SK-N-SH (cell line): Measurements from ENCODE around the gene PTCH2. TPM values are rescaled to one million over a fixed set of nuclear protein-coding genes. Genes with fewer than 3 reads are reported as not detected.
"Not testable (repeated sequence)": the region's sequence is repeated elsewhere in the genome, so short reads cannot be mapped to it uniquely, and the experiment has no call there.

Source experiments
- CTCF ChIA-PET: fragments of 300-600, 350-600 bp; formaldehyde crosslinking; extraction: SDS; loops from one replicate; lab custom pipeline; 2021; lab: Yijun Ruan, JAX
- POLR2A ChIA-PET: fragments of 350-600 bp; sonication (Branson Sonifier 250); formaldehyde crosslinking; extraction: SDS; loops from one replicate; lab custom pipeline; 2020; ENCODE audit warnings: antibody characterized with exemption, inconsistent platforms; lab: Yijun Ruan, JAX
- DNase-seq: peaks from one replicate; pipeline ENCODE4 v3.0.0; 2012
- H2AFZ ChIP-seq: fragments of 200-600 bp; sonication (generic); 2 replicates; pipeline ENCODE4 v1.8.1; 2016; ENCODE audit warnings: antibody characterized with exemption, mild to moderate bottlenecking, low read depth
- H3F3A ChIP-seq: fragments of 200-600 bp; sonication (generic); replicated peaks from 2 replicates; pipeline ENCODE3; 2016; ENCODE audit warnings: antibody characterized with exemption, mild to moderate bottlenecking; ENCODE audit not compliant: insufficient read depth
- H3K27ac ChIP-seq, 2 experiments: fragments of 200-500 bp in 1 of 2; fragments of 200-600 bp in 1 of 2; sonication (Bioruptor generic) in 1 of 2; sonication (generic), shearing (Covaris generic) in 1 of 2; 2 replicates each; pipeline versions ENCODE4 v1.5.1 to v1.6.1; 2014 to 2016; ENCODE audit warnings: low read depth in 2 of 2, inconsistent platforms in 1 of 2, low read length in 1 of 2, mild to moderate bottlenecking in 1 of 2, mixed read lengths in 1 of 2
- H3K27me3 ChIP-seq: fragments of 200-600 bp; sonication (generic), shearing (Covaris generic); 2 replicates; pipeline ENCODE4 v1.6.1; 2016; ENCODE audit warnings: mixed run types; ENCODE audit not compliant: insufficient read depth
- H3K36me3 ChIP-seq, 2 experiments: fragments of 200-500 bp in 1 of 2; fragments of 200-600 bp in 1 of 2; sonication (Bioruptor generic) in 1 of 2; sonication (generic) in 1 of 2; replicated peaks in 1 of 2; 2 replicates each; pipeline versions ENCODE3 to v1.5.1; 2014 to 2016; ENCODE audit warnings: low read length in 1 of 2, mild to moderate bottlenecking in 1 of 2; ENCODE audit not compliant: insufficient read depth in 2 of 2, control insufficient read depth in 1 of 2
- H3K4me1 ChIP-seq, 2 experiments: fragments of 200-500 bp in 1 of 2; fragments of 200-600 bp in 1 of 2; sonication (Bioruptor generic) in 1 of 2; sonication (generic), shearing (Covaris generic) in 1 of 2; 2 replicates each; pipeline versions ENCODE4 v1.5.1 to v1.6.1; 2014 to 2016; ENCODE audit warnings: low read depth in 1 of 2, low read length in 1 of 2, mixed run types in 1 of 2; ENCODE audit not compliant: insufficient read depth in 2 of 2, control insufficient read depth in 1 of 2
- H3K4me2 ChIP-seq: fragments of 200-600 bp; sonication (generic), shearing (Covaris generic); 2 replicates; pipeline ENCODE4 v1.6.1; 2017; ENCODE audit warnings: mixed run types
- H3K4me3 ChIP-seq, 2 experiments: fragments of 200-500 bp in 1 of 2; fragments of 200-600 bp in 1 of 2; sonication (Bioruptor generic) in 1 of 2; sonication (generic), shearing (Covaris generic) in 1 of 2; 2 replicates each; pipeline versions ENCODE4 v1.5.1 to v1.8.1; 2014 to 2016; ENCODE audit warnings: low read depth in 2 of 2, inconsistent platforms in 1 of 2, low read length in 1 of 2, mild to moderate bottlenecking in 1 of 2, mixed read lengths in 1 of 2, moderate library complexity in 1 of 2
- H3K79me2 ChIP-seq: fragments of 200-600 bp; sonication (generic); 2 replicates; pipeline ENCODE4 v1.8.1; 2017; ENCODE audit warnings: mild to moderate bottlenecking; ENCODE audit not compliant: insufficient read depth
- H3K9ac ChIP-seq: fragments of 200-600 bp; sonication (generic); 2 replicates; pipeline ENCODE4 v1.6.1; 2017; ENCODE audit warnings: mixed run types
- H3K9me2 ChIP-seq: fragments of 200-600 bp; sonication (generic); 2 replicates; pipeline ENCODE4 v1.6.1; 2017; ENCODE audit warnings: mixed run types
- H3K9me3 ChIP-seq: fragments of 200-600 bp; sonication (generic); 2 replicates; pipeline ENCODE4 v1.6.1; 2017; ENCODE audit warnings: mixed run types, mild to moderate bottlenecking, moderate library complexity
- H4K20me1 ChIP-seq: fragments of 200-600 bp; sonication (generic); 2 replicates; pipeline ENCODE4 v1.6.1; 2017; ENCODE audit warnings: mild to moderate bottlenecking, mixed run types; ENCODE audit not compliant: insufficient read depth
- CHD2 ChIP-seq: fragments of 150-350 bp; IDR thresholded peaks from 2 replicates; pipeline ENCODE4 v1.6.1; 2018; ENCODE audit warnings: low read length; ENCODE audit not compliant: partially characterized antibody
- EP300 ChIP-seq, 2 experiments: IDR thresholded peaks; 2 replicates each; pipeline versions ENCODE4 v1.4.0 to v1.6.1; 2012; ENCODE audit warnings: borderline replicate concordance in 1 of 2, low read depth in 1 of 2, low read length in 1 of 2
- GABPA ChIP-seq: IDR thresholded peaks from 2 replicates; pipeline ENCODE4 v1.4.0; 2012; ENCODE audit warnings: low read depth, mild to moderate bottlenecking
- MAX ChIP-seq: IDR thresholded peaks from 2 replicates; pipeline ENCODE4 v1.4.0; 2012; ENCODE audit warnings: low read depth
- MEF2A ChIP-seq: IDR thresholded peaks from 2 replicates; pipeline ENCODE4 v1.4.0; 2012; ENCODE audit warnings: low read depth, borderline replicate concordance
- MXI1 ChIP-seq: IDR thresholded peaks from 2 replicates; pipeline ENCODE4 v1.6.1; 2012; ENCODE audit warnings: mild to moderate bottlenecking, low read depth, low read length, improper control_type of control experiment
- NFIC ChIP-seq: IDR thresholded peaks from 2 replicates; pipeline ENCODE4 v1.4.0; 2012; ENCODE audit warnings: borderline replicate concordance
- NRF1 ChIP-seq: IDR thresholded peaks from 2 replicates; pipeline ENCODE4 v1.6.1; 2012; ENCODE audit warnings: low read depth, mild to moderate bottlenecking, low read length
- PBX3 ChIP-seq: IDR thresholded peaks from 2 replicates; pipeline ENCODE4; 2012
- POLR2AphosphoS5 ChIP-seq: IDR thresholded peaks from 2 replicates; pipeline ENCODE4 v1.6.1; 2012; ENCODE audit warnings: low read depth, low read length
- RAD21 ChIP-seq: IDR thresholded peaks from 2 replicates; pipeline ENCODE4 v1.6.1; 2012; ENCODE audit warnings: mild to moderate bottlenecking, low read length
- REST ChIP-seq: IDR thresholded peaks from 2 replicates; pipeline ENCODE4 v1.6.1; 2012; ENCODE audit warnings: mild to moderate bottlenecking, low read depth, low read length, moderate library complexity
- RFX5 ChIP-seq: IDR thresholded peaks from 2 replicates; pipeline ENCODE4 v1.6.1; 2012; ENCODE audit warnings: mild to moderate bottlenecking, improper control_type of control experiment, low read length
- RXRA ChIP-seq: IDR thresholded peaks from 2 replicates; pipeline ENCODE4 v1.4.0; 2012; ENCODE audit warnings: low read depth, mild to moderate bottlenecking, borderline replicate concordance
- TAF1 ChIP-seq: IDR thresholded peaks from 2 replicates; pipeline ENCODE4 v1.6.1; 2012; ENCODE audit warnings: low read depth, mild to moderate bottlenecking, low read length, moderate library complexity, borderline replicate concordance
- TCF12 ChIP-seq: IDR thresholded peaks from 2 replicates; pipeline ENCODE4 v1.4.0; 2012
- TEAD4 ChIP-seq: IDR thresholded peaks from 2 replicates; pipeline ENCODE4 v1.4.0; 2012; ENCODE audit warnings: mild to moderate bottlenecking, borderline replicate concordance; ENCODE audit not compliant: insufficient read depth
- YY1 ChIP-seq: IDR thresholded peaks from 2 replicates; pipeline ENCODE4 v1.4.0; 2012; ENCODE audit warnings: low read depth, mild to moderate bottlenecking
- WGBS: methylation state at CpG from one replicate; pipeline ENCODE4 v1.1.6; 2017; ENCODE audit warnings: low lambda C conversion rate; 5-methylcytosine and 5-hydroxymethylcytosine counted together
- polyA plus RNA-seq, 3 experiments: library from polyadenylated mRNA; depleted of rRNA; stranded (reverse); fragments of >200 nt; gene quantifications; 2 replicates each; pipeline ENCODE4 v1.2.3, GENCODE V29; 2012
- TF ChIP-seq, protein P1 (sequence below): IDR thresholded peaks from 2 replicates; pipeline ENCODE4 v1.4.0; 2012; ENCODE audit warnings: low read depth, borderline replicate concordance

The PTCH2 gene
- polyA plus RNA-seq, 1 of the 3 experiments (the other 2 are of a cell fraction): 1.2 TPM

GRCh38 chr1:44815926-44816325 is 27.1 kb downstream of the PTCH2 start:
- ChIA-PET CTCF (interaction anchor here (1.5 kb wide), 2 partner anchors 16 to 85 kb away, joined by 5 read pairs; partner anchors contain the start of genes PLK3 and RNU5D-1), POLR2A (interaction anchor here (0.5 kb wide), 1 partner anchor 71 kb away, joined by 3 read pairs; no protein-coding TSS in a partner anchor)
- H3K27ac ChIP-seq: peak overlapping the region in 1 of 2 experiments; percentile 60; a peak in 1 of 4 replicates
- H3K9me3 ChIP-seq, H3K9me2 ChIP-seq, H3K9ac ChIP-seq, DNase-seq, H3K27me3 ChIP-seq, H3K4me2 ChIP-seq, H4K20me1 ChIP-seq, H2AFZ ChIP-seq, H3K4me3 ChIP-seq: not testable (repeated sequence)
- H3F3A ChIP-seq: peaks cover 63% of the 10 kb centered on the region
- peaks cover 21 to 38% of the 10 kb centered on the region in 2 experiments; a peak in 3 of 4 replicates for H3K4me1 ChIP-seq
- 98% methylated on average over 9 of the region's 9 CpGs for WGBS
- peaks cover 8 to 27% of the 10 kb centered on the region in 2 experiments for H3K36me3 ChIP-seq
- H3K79me2 ChIP-seq: peaks cover 13% of the 10 kb centered on the region; the same call in 1 of the 2 replicates

GRCh38 chr1:44812822-44813543 is 30.1 kb downstream of the PTCH2 start:
- Histone ChIP-seq H3K79me2 (peaks cover 38% of the 10 kb centered on the region), H3K9me3 (no peaks in the 10 kb centered on the region), H3K4me2 (peak overlapping the region; percentile 51; the same call in 1 of the 2 replicates)
- WGBS: 93% methylated on average over 37 of the region's 48 CpGs
- CTCF ChIA-PET: interaction anchor here (0.9 to 1.9 kb wide), 4 partner anchors 13 to 487 kb away, joined by 3 to 7 read pairs (median 5); partner anchors contain the start of genes PLK3 and RNU5D-1
- TF ChIP-seq TAF1: no peak
- no peak for TF ChIP-seq RFX5
- TF ChIP-seq MEF2A: no peak
- TF ChIP-seq TCF12: no peak
- no peak for TF ChIP-seq EP300 (IDR thresholded peaks at IDR 0.05; ENCODE audit: borderline replicate concordance in 1 of 2, low read depth in 1 of 2, low read length in 1 of 2)
- no peak for TF ChIP-seq PBX3
- TF ChIP-seq NFIC: no peak
- TF ChIP-seq CHD2: no peak
- TF ChIP-seq, protein P1, sequence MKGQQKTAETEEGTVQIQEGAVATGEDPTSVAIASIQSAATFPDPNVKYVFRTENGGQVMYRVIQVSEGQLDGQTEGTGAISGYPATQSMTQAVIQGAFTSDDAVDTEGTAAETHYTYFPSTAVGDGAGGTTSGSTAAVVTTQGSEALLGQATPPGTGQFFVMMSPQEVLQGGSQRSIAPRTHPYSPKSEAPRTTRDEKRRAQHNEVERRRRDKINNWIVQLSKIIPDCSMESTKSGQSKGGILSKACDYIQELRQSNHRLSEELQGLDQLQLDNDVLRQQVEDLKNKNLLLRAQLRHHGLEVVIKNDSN: no peak
- TF ChIP-seq MAX: no peak
- TF ChIP-seq TEAD4: no peak
- no peak for TF ChIP-seq GABPA
- TF ChIP-seq REST: no peak
- no peak for TF ChIP-seq POLR2AphosphoS5
- no peak for TF ChIP-seq MXI1
- no peak for TF ChIP-seq RAD21
- no peak for TF ChIP-seq RXRA
- TF ChIP-seq YY1: no peak
- no peak for TF ChIP-seq NRF1
- TF ChIP-seq, all 33 proteins: peak for 0
- peak overlapping the region in 1 of 2 experiments; percentile 38; a peak in 2 of 4 replicates for H3K4me3 ChIP-seq
- H3K9me2 ChIP-seq: no peaks in the 10 kb centered on the region
- no peaks in the 10 kb centered on the region for H4K20me1 ChIP-seq
- H3F3A ChIP-seq: peaks cover 66% of the 10 kb centered on the region
- H3K27ac ChIP-seq: peak overlapping the region; percentile 36 to 100; a peak in 2 of 4 replicates
- POLR2A ChIA-PET: interaction anchor here (0.7 to 2.9 kb wide), 6 partner anchors 9 to 876 kb away, joined by 3 to 21 read pairs (median 5); partner anchors contain the start of genes PLK3 and RPS8
- no peaks in the 10 kb centered on the region for H3K27me3 ChIP-seq
- DNase-seq: peak; percentile 70
- no peak overlapping the region for H2AFZ ChIP-seq
- H3K36me3 ChIP-seq: peaks cover 8 to 35% of the 10 kb centered on the region in 2 experiments
- peaks cover 42 to 60% of the 10 kb centered on the region in 2 experiments; a peak in 3 of 4 replicates for H3K4me1 ChIP-seq
- no peak overlapping the region for H3K9ac ChIP-seq
